Hematopoietic multipotent progenitor cell treated with erythropoietin and hydrocortisone succinate and interleukin-3 and kit ligand, for 17 days (in vitro differentiated cells): ENCODE results near the gene PTDSS2.
A peak's percentile ranks its signal among the peaks of the same experiment; 100 is the strongest.
"Not testable (repeated sequence)": the region's sequence is repeated elsewhere in the genome, so short reads cannot be mapped to it uniquely, and the experiment has no call there.

ENCODE experiments used
- DNase-seq: peaks from one replicate; pipeline ENCODE4 v3.0.0-alpha.2; 2015; ENCODE audit warnings: low spot score

The PTDSS2 gene

DNA sequence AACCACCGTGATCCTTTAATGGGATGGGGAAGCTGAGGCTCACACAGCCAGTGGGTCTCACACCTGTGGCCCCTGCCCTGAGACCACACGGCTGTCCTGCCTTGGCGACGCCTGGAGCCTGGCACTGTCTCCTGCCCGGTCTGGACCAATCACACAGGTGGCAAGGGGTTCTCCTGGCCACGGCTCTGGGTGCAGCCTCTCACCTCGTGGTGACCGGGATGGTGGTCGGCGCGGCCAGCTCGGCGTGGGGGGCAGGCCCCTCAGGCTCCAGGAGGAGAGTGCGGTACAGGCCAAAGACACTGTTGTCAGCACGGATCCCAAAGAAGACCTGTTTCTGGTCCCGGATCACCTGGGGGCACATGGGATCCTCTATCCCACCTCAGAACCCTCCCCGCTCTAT lies 17.0 kb upstream of the PTDSS2 start:
- no peak for DNase-seq

DNA sequence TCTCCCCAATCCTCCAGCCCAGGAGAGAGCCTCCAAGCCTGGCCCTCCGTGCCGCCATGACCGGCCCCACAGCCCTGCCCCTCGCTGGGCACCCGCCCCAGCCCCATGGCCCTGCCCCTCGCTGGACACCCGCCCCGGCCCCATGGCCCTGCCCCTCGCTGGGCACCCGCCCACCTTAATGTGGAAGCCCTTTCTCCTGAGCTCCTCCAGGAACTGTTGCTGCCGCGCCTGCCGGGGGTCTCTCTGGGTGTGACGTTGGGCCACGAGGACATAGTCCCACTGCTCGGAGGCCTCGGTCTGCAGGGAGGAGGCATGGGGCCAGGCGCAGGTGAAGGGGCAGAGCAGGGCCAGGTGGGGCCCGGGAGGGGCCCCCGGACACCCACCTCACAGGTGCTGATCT lies 16.4 kb upstream of the PTDSS2 start:
- DNase-seq = no peak

DNA sequence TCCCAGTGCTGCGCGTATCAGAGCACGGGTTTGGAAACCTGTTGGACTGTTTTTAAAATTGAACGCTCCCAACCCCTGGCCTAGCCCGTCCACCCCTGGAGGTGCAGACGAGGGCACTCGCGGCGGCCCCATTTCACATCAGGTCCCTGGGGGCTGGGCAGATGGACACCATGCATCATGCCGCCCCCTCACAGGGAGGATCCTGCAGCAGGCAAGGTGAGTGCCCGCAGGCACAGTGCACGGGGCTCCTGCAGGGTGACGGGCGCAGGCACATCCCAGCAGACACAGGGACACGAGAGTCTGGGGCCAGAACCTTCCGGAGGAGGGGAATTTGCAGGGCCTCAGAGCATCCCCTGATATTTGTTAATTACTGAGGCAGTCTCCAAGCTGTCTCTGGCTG lies 15.6 kb upstream of the PTDSS2 start:
- DNase-seq = no peak

DNA sequence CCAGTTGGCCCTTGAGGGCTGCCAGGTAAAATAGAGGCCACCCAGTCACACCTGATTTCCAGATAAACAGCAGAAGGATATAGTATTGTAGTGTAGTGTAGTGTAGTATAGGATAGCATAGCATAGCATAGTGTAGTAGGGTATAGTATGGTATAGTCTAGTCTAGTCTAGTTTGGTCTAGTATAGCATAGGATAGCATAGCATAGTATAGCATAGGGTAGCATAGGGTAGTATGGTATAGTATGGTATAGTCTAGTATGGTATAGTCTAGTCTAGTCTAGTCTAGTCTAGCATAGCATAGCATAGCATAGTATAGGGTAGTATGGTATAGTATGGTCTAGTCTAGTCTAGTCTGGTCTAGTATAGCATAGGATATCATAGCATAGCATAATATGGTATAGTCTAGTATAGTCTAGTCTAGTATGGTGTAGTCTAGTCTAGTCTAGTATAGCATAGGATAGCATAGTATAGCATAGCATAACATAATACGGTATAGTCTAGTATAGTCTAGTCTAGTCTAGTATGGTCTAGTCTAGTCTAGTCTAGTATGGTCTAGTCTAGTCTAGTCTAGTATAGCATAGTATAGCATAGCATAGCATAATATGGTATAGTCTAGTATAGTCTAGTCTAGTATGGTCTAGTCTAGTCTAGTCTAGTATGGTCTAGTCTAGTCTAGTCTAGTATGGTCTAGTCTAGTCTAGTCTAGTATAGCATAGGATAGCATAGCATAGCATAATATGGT lies 14.9 kb upstream of the PTDSS2 start:
- DNase-seq = not testable (repeated sequence)

DNA sequence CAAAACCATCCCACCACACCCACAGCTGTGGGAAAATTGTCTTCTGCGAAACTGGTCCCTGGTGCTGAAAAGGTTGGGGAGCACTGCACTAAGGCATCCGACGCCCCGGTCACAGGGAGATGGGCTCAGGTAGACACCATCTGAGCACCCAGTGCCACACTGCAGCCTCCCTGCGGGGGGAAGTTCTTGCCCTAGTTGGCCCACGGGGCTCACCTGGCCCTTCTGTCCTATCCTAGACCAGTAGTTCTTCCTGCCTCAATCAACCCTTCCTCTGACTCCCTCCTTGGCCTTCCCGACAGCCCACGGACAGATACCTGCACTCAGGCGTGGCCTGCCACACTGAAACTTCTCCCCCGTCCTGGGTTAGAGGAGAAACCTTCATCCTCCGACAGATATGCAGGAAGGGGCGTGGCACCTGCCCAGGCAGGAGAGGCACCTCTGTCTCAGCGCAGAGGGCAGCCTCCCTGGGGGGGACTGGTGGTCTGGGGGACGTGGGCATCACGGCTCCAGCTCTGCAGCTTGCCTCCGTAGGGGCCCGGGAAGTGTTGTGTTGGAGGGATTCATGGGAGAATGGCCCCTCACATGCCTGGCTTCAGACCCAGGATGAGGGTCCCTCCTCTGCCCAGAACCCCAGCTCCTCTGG lies 12.7 kb upstream of the PTDSS2 start:
- DNase-seq = no peak

DNA sequence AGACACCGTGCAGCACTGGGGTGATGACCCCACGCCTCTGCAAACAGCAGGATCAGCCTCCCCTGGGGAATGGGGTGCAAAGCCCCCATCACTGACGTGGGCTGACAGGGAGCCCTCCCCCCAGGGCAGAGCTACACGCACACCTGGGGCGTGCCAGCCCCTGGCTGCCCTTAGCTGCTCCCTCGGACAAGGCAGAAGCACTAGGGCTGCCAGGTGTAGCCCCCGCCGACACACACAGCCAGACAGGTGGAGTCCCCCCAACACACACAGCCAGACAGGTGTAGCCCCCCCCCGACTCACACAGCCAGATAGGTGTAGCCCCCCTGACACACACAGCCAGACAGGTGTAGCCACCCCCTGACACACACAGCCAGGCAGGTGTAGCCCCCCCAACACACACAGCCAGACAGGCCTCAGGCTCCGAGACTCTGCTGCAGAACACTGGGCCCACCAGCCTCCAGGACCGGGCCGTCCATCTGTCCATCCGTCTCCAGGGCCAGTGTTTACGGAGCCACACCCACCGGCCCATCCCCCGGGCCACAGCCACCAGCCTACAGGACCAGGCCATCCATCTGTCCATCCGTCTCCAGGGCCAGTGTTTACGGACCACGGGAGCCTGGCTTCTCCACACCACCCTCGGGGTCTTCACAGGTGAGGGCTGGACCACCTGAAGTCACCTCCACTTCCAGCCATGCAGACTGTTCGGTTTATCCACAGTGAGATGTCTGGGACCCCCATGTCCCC lies 11.8 kb upstream of the PTDSS2 start:
- DNase-seq = no peak

DNA sequence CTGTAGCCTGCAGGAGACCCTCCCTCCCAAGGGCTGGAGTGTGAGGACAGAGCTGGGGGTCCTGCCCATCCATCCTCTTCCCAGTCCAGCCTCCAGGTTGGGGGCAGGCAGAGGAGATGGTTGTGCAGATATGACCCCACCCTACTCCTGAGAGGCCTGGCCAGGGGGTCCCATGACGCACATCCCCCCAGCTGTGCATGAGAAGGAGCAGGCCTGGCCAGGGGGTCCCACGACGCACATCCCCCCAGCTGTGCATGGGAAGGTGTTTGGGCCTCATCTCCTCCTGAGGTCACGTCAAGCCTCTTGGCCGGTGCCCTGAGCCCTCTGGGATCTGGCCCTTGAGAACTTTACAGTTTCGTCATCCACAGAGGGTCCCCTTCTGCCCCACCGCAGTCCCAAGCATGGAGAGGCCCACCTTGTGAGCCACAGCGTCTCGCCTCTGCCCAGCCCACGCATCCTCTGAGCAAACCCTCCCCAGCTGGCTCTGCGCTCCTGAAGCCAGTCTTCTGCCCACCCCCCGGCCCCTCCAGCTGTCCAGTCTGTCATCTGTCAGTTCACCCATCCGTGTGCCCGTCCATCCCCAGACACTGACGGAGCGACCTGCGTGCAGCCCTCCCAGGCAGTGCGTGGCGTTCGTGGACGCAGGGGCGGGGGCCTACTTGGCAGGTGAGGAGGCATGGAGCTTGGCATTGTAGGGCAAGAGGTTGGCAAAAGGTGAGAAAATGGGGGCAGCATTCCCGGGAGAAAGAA lies 10.6 kb upstream of the PTDSS2 start:
- DNase-seq = no peak

DNA sequence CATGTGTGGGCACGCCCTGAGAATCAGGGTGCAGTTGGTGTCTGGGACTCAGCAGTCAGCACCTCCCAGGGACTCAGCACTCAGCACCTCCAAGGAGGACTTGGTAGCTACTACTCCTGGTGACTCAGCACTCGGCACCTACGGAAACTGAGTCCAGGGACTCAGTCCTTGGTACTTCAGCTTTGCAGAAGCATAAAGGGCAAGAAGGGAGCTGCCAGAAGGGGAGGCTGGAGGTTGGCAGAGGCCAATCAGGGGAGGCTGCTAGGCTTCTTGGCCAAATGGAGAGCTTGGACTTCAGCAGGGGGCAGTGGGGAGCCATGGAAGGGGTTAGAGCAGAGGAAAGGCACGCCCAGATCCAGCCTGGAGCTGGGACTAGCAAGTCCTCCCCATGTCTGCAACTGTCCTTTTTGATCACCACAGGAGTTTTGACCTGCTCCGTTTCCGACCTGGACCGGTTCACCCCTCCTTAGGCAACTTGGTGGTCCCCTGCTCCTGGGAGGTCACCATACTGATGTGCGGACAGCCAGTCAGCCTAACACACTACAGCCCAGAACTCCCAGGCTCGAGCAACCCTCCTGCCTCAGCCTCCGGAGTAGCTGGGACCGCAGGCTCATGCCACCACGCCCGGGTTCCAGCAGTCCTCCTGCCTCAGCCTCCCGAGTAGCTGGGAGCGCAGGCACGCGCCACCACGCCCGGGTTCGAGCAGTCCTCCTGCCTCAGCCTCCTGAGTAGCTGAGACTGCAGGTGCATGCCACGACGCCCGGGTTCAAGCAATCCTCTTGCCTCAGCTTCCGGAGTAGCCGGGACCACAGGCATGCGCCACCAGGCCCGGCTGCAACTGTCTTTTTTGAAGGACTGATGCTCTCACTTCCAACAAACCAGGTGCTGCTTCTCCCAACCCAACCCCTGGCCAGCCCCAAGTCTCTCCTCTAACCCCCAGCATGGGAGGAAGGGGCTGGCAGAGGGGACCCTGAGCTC lies 9.7 kb upstream of the PTDSS2 start:
- DNase-seq = peak; percentile 44

DNA sequence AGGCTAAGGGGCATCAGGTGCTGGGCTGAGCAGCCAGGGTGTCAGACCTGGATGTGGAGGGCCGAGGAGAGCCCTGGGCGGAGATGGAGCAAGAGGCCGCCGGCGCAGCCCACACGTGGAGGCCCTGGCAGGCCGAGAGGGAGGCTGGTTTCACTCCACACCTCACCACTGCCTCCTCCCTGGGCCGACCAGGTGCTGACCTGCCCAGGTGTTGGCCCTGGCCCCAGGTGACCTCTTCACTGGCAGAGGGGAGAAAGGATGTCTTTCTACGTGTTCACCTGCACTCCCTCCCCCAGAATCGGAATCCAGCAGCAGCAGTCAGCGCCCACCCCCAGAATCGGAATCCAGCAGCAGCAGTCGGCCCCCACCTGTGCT lies 9.0 kb upstream of the PTDSS2 start:
- DNase-seq = no peak

DNA sequence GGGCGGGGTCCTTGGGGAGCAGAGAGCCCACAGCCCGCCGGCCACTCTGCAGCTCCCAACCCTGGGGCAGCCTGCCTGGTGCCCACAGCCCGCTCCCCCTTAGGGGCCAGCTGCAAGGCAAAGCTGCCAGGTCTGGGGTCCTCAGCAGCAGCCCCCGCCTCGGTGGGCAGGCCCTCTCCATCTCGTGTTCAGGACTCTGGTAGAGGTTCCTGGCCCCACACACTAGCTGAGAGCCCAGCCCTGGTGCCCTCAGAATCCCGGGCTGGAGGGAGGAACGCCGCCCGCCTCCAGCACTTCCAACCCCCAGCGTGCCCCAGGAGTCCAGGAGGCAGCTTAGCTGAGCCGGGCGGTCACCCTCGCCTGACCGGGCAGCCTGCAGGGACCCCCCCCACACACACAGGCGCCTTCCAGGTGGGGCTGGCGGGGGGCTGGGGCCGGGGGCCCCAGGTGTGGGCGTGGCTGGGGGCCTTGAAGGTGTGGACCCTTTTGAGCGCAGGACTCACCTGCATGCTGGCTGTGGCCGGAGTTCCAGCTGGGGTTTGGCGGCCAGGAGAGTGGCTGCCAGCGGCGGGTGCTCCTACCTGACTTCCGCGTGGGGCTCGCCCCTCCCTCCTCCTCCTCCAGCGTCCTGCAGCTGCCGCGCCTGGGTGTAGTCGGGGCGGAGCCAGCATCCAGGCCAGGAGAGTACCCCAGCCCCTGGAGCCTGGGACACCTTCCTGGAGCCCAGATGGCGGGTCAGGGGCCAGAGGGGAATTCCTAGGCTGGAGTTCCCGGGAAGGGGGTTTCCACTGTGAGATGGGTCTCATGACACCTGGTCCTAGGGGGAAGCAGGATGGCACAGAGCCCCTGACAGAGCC lies 8.4 kb upstream of the PTDSS2 start, which contains the start of gene ANO9:
Gene ANO9 (minus strand): TSS at position 594 of the 857 bp plus-strand sequence. CDS start 85 bp downstream, at position 509.
- no peak for DNase-seq

DNA sequence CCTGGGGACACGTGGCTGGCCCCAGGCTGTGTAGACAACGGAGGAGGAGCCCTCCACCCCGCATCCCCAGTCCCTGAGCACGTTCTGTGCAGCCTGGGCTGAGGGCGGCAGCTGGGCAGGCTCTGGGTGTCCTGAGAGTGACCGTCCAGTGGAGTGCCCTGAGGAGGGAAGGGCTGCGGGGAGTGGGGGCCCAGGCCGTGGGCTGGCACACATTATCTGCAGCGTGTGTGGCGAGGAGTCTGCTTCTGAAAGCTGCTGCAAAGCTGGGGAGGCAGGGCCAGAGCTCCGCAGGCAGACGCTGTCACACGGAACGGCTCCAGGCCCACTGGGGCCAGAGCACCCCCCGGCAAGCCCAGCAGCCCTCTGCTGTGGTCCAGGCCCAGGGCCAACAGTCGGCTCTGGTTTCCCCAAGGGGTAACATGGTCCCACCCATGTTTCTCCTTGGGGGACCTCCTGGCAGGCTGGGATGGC lies 7.4 kb upstream of the PTDSS2 start:
- DNase-seq = no peak

DNA sequence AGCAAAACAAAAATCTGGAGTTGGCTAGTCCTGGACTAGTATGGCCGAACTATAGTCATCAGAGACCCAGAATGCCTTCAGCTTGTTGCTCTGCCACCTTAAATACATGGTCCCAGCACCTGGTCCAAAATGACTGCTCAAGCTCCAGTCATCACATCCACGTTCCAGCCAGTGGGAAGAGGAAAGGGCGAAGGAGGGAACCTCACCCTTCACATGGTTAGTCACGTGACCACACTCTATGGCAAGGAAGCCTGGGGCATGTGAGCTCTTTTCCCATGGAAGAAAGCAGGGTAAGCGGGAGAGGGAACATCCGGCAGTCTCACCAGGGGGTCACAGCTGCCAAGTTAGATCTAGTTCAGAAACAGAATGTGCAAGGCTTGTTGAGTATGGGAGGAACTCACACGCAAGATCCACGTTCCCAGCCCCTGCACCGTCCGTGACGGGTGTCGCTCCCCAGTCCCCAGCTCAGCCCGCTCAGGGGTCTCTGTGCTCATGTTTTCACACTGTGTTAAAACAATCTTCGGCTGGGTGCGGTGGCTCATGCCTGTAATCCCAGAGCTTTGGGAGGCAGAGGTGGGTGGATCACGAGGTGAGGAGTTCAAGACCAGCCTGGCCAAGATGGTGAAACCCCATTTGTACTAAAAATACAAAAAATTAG lies 6.4 kb upstream of the PTDSS2 start:
- DNase-seq = no peak

DNA sequence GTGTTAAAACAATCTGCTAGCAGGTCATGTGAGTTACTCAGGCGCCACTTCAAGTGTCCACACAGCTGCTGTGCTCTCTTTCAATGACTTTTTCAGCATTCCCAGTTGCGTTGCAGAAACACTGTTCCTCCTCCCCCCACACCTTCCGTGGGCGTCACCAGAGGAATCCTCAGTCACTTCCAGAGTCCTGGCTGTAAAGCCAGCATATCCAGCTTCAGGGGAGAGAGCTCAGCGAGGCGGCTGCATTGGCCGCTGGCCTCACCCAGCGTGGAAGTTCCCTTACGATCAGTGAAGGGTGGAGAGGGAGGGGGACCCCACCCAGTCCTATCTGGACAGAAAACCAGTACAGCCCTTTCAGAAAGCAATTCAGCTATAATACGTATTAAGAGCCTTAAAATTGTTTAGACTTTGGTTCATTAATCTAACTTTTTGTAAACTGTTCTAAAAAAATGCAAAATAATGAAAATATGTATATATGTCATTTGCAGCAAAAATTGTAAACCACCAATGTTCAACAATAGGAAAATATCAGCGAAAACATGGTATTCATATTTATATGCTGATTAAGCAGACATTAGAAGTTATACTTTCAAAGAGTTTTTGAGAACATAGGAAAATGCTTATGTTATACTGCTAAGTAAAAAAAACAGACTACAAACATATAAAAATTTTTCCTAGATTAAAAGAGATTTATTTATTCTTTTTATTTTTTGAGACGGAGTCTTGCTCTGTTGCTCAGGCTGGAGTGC lies 5.5 kb upstream of the PTDSS2 start:
- peak; percentile 56 for DNase-seq

DNA sequence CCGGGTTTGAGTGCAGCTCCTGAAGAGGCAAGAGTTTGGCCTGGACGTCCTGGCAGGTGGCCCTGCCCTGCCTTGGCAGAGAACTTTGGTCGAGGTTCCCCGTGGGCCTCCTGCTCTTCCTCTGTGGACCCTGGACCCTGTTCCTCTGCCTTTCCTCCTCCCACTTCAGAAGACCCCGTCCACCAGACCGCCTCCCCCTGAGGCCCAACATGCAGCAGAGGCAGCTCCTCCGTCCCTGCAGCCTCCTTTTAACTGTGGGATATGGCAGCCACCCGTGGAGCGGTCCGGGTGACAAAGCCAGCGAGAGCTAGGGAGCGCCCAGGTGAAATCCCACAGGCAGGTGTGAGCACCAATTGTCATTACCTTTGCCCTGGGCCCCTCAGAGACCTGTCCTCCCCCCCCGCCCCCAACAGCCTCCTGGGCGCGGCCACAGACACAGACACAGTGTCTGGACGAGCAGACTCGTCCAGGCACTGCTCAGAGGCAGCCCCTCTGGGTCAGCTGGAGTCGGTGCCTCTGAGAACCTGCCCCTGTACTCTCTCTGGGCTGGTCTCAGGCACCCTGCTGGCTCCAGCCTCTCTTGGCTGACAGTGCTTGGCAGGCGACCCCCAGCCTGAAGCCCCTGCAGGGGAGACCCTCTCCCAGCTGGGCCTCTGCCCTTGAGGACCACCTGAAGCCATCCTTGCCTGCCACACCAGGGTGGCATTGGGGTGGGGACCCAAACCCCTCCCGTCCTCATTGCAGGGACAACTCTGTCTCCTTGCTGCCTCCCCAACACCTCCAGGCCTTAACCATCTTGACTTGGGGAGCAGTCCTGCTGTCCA lies 4.1 kb upstream of the PTDSS2 start:
- DNase-seq = no peak

DNA sequence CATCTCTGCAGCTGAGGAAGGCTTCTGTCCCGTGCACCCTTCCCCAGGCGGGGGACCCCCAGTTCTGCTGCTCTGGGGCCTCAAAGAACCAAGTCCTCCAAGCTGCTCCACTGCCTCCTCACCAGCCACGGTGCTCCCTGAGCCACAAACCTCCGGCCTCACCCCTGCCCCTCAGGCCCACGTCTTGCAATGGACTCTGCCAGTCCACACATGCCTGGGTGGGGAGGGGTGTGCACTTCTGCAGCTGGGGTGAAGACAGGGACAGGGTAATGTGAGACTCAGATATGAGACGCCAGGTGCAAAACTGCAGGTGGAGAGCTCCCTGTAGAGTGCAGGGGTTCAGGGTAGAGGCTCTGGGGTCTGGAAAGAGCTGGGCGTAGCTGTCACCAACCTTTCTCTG lies 3.2 kb upstream of the PTDSS2 start:
- no peak for DNase-seq

DNA sequence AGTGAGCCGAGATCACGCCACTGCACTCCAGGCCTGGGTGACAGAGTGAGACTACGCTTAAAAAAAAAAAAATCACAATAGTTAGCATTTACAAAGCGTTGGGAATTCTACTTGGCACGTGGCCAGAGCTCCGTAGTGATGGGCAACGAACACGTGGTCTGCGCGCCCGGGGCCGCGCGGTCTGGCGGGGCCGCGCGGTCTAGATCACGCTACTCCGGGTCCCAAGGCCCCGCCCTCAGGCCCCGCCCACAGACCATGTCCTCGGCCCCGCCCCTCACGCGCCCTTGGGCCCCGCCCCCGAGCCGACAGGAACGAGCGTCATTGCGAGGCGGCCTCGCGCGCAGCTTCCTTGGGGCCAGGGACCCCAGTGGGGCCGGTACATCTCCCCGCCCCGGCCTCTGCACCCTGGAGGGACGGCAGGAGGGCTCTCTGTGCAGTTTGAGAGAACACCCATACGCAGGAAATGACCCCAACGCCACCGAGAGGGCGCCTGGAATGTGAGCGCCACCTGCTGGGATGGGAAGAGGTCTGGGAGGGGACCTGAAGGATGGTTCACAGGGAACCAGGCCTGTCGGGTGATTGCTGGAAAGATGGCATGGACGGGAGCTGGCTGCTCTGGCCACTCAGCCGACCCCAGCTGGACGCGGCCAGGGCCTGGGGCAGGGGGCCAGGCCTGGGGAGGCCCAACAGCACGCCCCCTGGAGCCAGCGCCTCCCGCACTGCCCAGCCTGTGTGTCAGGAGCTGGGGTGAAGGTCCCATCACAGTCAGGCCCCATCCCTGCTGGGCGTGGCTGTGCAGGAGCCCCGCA lies 2.0 kb upstream of the PTDSS2 start:
- peak; percentile 93 for DNase-seq
